ENCODE measurements around the gene CADM2. TPM values are rescaled to one million over a fixed set of nuclear protein-coding genes. Genes with fewer than 3 reads are reported as not detected.

Gene CADM2
- total RNA-seq, 1 experiment from 2014 or later, result 1.3 TPM

- Mint-ChIP-seq H3K36me3 (ENCODE audit: insufficient read depth, unreplicated experiment) (no peaks in the 10 kb centered on the region), H3K4me3 (ENCODE audit: low read depth, unreplicated experiment) (no peak overlapping the region), H3K27ac (ENCODE audit: unreplicated experiment) (no peak overlapping the region), H3K4me1 (ENCODE audit: low read depth, unreplicated experiment) (peaks cover 8% of the 10 kb centered on the region), H3K27me3 (ENCODE audit: unreplicated experiment) (no peaks in the 10 kb centered on the region), H3K9me3 (ENCODE audit: low read depth, unreplicated experiment) (no peaks in the 10 kb centered on the region)
- CTCF ChIA-PET, result no interaction called here
- no TSS peak for BruUV-seq (replicated peaks)
- TF ChIP-seq CTCF (IDR thresholded peaks at IDR 0.05; ENCODE audit: unreplicated experiment), result no peak
- DNase-seq, result peak; percentile 12
- intact Hi-C loops (cut with micrococcal nuclease; ENCODE audit: unreplicated experiment), result no loop called here
These were observed 601.4 kb downstream of the CADM2 start for GRCh38 chr3:85560088-85560785.

- intact Hi-C loops (cut with micrococcal nuclease; ENCODE audit: unreplicated experiment), result no loop called here
- Mint-ChIP-seq H3K36me3 (ENCODE audit: insufficient read depth, unreplicated experiment) (no peaks in the 10 kb centered on the region), H3K27ac (ENCODE audit: unreplicated experiment) (no peak overlapping the region), H3K9me3 (ENCODE audit: low read depth, unreplicated experiment) (no peaks in the 10 kb centered on the region), H3K27me3 (ENCODE audit: unreplicated experiment) (no peaks in the 10 kb centered on the region), H3K4me1 (ENCODE audit: low read depth, unreplicated experiment) (peaks cover 4% of the 10 kb centered on the region), H3K4me3 (ENCODE audit: low read depth, unreplicated experiment) (no peak overlapping the region)
- DNase-seq, result peak; percentile 68
- CTCF ChIA-PET, result interaction anchor here (0.6 kb wide), 1 partner anchor 106 kb away, joined by 3 read pairs; no protein-coding TSS in a partner anchor
- no TSS peak for BruUV-seq (replicated peaks)
- peak; percentile 63 for TF ChIP-seq CTCF (IDR thresholded peaks at IDR 0.05; ENCODE audit: unreplicated experiment)
These were observed 608.4 kb downstream of the CADM2 start for GRCh38 chr3:85567071-85567676.

- no peak for DNase-seq
- H3K9me3 Mint-ChIP-seq (ENCODE audit: low read depth, unreplicated experiment), result no peaks in the 10 kb centered on the region
- H3K27ac Mint-ChIP-seq (ENCODE audit: unreplicated experiment), result no peak overlapping the region
- CTCF ChIA-PET, result no interaction called here
- no peaks in the 10 kb centered on the region for H3K36me3 Mint-ChIP-seq (ENCODE audit: insufficient read depth, unreplicated experiment)
- H3K27me3 Mint-ChIP-seq (ENCODE audit: unreplicated experiment), result no peaks in the 10 kb centered on the region
- no peak for TF ChIP-seq CTCF (IDR thresholded peaks at IDR 0.05; ENCODE audit: unreplicated experiment)
- intact Hi-C loops (cut with micrococcal nuclease; ENCODE audit: unreplicated experiment), result loop anchor here (10.0 kb wide), 1 partner anchor 596 kb away; no protein-coding TSS in a partner anchor
- peaks cover 19% of the 10 kb centered on the region for H3K4me1 Mint-ChIP-seq (ENCODE audit: low read depth, unreplicated experiment)
- BruUV-seq (replicated peaks), result no TSS peak
- H3K4me3 Mint-ChIP-seq (ENCODE audit: low read depth, unreplicated experiment), result no peak overlapping the region
These were observed 612.0 kb downstream of the CADM2 start for GRCh38 chr3:85570819-85571218.

DNA sequence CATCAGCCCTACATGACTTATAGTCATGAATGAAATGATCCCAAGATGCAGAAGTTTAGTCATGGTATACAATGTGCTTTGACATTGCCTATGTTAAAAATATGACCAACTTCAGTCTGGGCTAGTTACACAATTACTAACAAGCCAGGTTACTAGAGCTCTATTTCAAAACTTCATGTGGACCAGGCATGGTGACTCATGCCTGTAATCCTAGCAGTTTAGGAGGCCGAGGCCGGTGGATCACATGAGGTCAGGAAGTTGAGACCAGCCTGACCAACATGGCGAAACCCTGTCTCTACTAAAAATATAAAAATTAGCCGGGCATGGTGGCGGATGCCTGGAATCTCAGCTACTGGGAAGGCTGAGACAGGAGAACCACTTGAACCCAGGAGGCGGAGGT, 613.0 kb downstream of the CADM2 start:
- DNase-seq, result peak; percentile 12
- BruUV-seq (replicated peaks), result no TSS peak
- intact Hi-C loops (cut with micrococcal nuclease; ENCODE audit: unreplicated experiment), result loop anchor here (10.0 kb wide), 1 partner anchor 597 kb away; no protein-coding TSS in a partner anchor
- no peak for TF ChIP-seq CTCF (IDR thresholded peaks at IDR 0.05; ENCODE audit: unreplicated experiment)
- Mint-ChIP-seq H3K9me3 (ENCODE audit: low read depth, unreplicated experiment) (no peaks in the 10 kb centered on the region), H3K27ac (ENCODE audit: unreplicated experiment) (no peak overlapping the region), H3K27me3 (ENCODE audit: unreplicated experiment) (no peaks in the 10 kb centered on the region), H3K4me1 (ENCODE audit: low read depth, unreplicated experiment) (peaks cover 19% of the 10 kb centered on the region), H3K36me3 (ENCODE audit: insufficient read depth, unreplicated experiment) (no peaks in the 10 kb centered on the region), H3K4me3 (ENCODE audit: low read depth, unreplicated experiment) (no peak overlapping the region)
- CTCF ChIA-PET, result no interaction called here

All from Calu3 (cell line).